Measurements from ENCODE around the gene EFNA5.

EFNA5 gene

DNA sequence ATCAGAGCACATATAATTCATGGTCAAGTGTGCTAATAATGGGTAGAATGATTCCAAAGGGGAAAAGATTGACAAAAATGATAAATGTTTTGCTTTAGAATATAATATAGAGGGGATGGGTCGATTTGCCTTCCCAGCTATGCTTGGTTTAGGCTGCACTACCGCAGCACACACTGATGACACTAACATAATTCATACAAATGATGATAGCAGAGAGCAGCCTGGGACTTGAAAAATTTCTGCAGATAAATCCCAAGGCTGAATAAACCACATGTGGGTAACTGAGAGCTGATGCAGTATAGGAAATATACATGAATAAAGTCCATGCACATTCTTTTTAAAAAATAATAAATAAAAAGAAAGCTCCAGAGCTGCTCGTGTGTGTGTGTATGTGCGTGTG lies 54.5 kb downstream of the EFNA5 start:
- no peak for DNase-seq
- TF ChIP-seq GATA1 (IDR thresholded peaks at IDR 0.05; ENCODE audit: low read depth, low read length) = no peak
- no peak for TF ChIP-seq POLR2A (IDR thresholded peaks at IDR 0.05; ENCODE audit: low read length)

DNA sequence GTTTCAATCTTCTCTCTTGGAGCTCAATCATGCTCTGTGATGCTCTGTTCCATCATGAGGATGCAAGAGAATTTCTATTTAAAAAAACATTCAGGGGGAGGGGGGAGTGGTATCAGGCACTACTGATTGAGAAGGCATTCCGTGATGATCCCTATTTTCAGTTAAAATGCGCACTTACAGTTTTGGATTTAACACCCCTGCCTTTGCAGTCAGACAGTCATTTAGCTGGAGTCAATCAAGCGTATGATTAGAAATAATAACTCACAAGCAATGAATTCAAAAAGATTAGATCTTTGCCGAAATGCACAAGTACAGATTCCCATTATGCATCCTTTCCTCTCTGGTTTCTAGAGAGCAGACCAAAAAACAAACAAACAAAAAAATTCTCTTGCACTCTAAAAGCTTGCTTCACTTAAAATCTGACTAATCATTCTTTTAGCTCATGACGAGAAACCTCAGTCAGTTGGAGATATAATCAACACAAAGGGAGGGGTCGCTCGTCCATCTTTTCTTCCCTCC lies 55.4 kb downstream of the EFNA5 start:
- no peak for DNase-seq
- TF ChIP-seq GATA1 (IDR thresholded peaks at IDR 0.05; ENCODE audit: low read depth, low read length) = no peak
- no peak for TF ChIP-seq POLR2A (IDR thresholded peaks at IDR 0.05; ENCODE audit: low read length)

DNA sequence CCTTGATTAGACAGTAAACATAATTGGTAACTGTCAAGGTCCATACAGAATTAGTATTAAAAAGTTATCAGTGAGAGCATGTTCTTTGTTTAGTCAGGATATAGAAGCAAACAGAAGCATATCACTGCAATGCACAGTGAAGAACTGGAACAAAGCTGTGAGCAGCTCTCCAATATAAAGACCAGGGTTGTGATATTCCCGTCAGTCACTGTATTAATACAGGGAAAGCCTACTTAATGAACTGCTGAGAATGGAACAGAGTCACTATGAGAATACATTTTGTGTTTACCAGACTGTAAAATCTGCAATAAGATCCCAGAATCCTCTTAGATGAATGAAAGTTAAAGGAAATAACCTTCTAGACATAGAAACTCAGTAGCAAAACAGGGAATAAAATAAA lies 58.2 kb downstream of the EFNA5 start:
- DNase-seq = no peak
- no peak for TF ChIP-seq POLR2A (IDR thresholded peaks at IDR 0.05; ENCODE audit: low read length)
- TF ChIP-seq GATA1 (IDR thresholded peaks at IDR 0.05; ENCODE audit: low read depth, low read length) = no peak

DNA sequence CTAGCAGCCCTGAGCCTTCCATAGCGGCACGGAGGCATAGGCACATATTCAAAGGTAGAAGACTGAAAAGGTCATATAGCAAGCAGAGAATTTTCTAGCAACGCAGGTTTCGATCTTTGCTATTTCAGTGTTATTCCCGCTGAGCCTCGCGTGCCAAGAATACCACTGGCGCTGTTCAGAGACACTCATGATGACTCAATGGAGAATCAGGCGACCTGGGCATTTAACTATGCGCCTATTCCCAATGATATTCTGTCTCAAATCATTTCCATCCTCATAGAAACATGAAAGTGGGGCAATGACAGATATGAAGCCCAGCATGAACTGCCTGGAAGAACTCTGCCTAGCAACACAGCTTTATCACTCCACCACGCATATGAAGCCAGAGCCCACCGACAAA lies 59.9 kb downstream of the EFNA5 start:
- TF ChIP-seq GATA1 (IDR thresholded peaks at IDR 0.05; ENCODE audit: low read depth, low read length) (no peak), POLR2A (IDR thresholded peaks at IDR 0.05; ENCODE audit: low read length) (no peak)
- DNase-seq = no peak

DNA sequence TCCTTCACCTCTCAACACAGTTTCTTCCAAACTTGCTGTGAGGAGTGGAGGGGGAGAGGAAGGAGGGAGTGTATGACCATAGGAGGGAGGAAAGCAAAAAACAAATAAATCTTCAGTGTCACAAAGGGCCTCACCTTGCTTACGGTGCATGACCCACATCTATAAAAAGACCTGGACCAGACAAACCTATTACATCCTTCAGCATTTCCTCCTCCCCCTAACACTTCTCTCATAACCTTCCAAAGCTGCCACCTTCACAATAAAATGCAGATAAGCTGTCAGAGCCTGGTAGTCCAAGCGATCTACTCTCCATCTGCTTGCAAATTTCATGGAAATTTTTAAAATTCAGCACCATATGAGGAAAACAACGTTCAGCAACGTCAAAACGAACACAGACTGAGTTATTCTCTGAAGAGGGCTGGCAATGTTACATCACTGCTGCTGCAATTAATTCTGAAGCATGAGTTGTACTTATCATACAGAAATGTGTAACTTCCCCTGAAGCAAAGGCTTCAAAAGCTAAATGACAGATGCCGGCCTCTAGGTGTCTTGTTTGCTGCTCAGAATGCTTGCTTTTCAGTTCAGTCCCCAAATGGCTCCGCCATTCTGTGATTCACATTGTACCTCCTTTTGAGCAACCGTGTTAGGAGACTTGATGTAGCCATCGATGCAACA lies 62.9 kb downstream of the EFNA5 start:
- DNase-seq = no peak
- no peak for TF ChIP-seq POLR2A (IDR thresholded peaks at IDR 0.05; ENCODE audit: low read length)
- TF ChIP-seq GATA1 (IDR thresholded peaks at IDR 0.05; ENCODE audit: low read depth, low read length) = no peak

DNA sequence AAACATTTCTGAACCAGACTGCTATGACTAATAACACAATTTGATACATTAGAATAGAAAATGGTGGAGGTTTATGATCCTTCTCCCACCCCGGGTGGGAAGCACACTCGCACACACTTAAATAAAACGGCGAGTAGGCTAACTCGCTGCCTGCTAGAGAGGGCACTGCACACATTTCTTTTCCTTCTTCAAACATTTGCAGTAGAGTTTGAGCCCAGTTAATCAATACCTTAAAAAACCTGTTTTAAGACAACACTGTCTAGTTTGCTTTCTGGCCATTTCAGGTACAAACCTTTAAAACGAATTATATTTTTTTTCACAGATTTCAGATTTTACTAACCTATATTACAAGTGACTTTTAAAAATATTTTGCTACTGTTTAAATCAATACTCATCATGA lies 63.5 kb downstream of the EFNA5 start:
- TF ChIP-seq GATA1 (IDR thresholded peaks at IDR 0.05; ENCODE audit: low read depth, low read length) = no peak
- no peak for TF ChIP-seq POLR2A (IDR thresholded peaks at IDR 0.05; ENCODE audit: low read length)
- no peak for DNase-seq

DNA sequence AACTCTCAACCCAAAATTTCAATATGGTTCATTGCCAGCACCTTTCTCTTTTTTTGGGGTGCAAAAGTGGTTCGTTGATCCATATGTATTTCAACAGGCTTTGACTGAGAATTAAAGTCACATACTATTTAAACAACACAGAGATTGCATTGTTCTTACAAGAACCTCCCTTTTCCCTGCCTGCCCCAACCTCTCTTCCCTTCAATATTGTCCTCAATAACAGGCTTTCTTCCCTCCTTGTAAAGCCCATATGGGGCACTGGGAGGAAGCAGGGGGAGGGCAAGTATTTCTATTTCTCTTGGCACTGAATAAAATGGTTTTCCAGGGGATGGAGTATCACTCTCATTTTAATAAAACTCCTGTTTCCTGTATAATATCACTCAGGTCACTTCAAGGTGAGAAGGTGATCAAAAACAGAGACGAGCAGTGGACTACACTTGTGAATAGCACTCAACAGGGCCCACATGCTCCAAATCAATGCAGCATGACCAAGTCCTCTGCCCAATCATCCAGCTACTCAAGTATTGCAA lies 65.1 kb downstream of the EFNA5 start:
- TF ChIP-seq GATA1 (IDR thresholded peaks at IDR 0.05; ENCODE audit: low read depth, low read length) = no peak
- no peak for TF ChIP-seq POLR2A (IDR thresholded peaks at IDR 0.05; ENCODE audit: low read length)
- no peak for DNase-seq

DNA sequence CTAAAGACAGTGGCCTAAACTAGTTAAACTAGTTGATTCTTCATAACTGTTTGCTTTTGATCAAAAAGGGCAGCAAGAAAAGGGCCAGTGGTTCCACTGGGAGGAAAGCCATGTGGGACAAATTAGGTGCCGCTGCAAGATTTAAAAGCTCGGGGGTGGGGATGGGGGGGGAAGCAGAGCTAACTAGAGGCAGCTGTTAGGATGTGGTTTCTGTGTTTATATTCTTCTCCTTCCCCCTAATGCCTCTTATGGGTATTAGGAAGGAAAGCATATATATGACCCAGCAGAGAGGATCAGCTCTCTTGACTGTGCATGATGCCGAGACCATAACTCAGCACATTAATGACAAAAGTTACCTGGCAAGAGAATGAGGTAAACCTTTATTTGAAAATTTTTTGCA lies 65.7 kb downstream of the EFNA5 start:
- no peak for TF ChIP-seq POLR2A (IDR thresholded peaks at IDR 0.05; ENCODE audit: low read length)
- no peak for TF ChIP-seq GATA1 (IDR thresholded peaks at IDR 0.05; ENCODE audit: low read depth, low read length)
- DNase-seq = no peak

DNA sequence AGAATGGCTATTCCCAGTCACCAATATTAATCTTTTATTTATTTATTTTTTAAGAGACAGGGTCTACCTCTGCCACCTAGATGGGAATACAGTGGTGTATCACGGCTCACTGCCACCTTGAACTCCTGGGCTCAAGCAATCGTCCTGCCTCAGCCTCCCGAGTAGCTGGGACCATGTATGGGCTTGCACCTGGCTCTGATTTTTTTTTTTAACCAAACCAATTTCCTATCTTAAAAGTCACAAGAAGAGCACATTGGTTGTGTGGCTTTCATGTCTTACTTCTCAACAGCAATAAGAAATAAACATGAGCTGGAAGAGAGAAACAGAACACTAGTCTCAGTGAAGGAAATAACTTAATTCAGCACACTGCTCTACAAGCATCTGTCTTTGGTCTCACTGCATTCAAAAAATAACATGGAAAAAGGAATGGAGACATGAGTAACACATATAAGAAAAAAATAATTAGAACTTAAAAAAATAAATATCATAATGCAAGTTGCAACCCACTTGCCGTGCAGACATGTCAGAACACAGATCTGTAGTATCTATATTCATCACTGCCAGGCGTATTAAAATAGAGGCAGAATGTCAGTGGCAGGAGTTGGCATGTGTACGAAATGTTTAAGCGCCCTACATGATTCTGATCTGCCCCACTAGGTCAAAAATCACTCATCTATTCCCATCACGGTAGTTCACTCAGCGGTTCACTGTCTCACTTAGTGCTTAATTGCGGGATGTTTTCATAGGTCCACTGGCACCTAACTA lies 66.4 kb downstream of the EFNA5 start:
- TF ChIP-seq GATA1 (IDR thresholded peaks at IDR 0.05; ENCODE audit: low read depth, low read length) (no peak), POLR2A (IDR thresholded peaks at IDR 0.05; ENCODE audit: low read length) (no peak)
- no peak for DNase-seq

DNA sequence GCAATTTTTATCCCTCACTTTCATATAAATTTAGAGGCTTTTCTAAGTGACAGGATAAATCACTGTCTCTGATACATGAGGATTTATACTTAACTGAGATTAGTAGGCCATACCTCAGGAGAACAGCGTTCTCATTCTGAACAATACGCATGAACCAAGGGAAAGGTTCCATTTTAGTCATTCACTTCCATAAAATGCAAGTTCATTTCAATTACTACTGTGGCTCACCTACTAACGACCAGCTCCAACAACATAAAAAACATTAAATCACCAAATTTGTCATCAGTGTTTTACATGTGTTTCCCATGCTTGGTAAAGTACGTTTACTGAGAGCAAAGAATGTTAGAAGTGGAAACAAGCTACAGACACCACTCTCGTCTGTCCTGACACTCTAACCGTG lies 67.4 kb downstream of the EFNA5 start:
- TF ChIP-seq GATA1 (IDR thresholded peaks at IDR 0.05; ENCODE audit: low read depth, low read length) (no peak), POLR2A (IDR thresholded peaks at IDR 0.05; ENCODE audit: low read length) (no peak)
- no peak for DNase-seq

DNA sequence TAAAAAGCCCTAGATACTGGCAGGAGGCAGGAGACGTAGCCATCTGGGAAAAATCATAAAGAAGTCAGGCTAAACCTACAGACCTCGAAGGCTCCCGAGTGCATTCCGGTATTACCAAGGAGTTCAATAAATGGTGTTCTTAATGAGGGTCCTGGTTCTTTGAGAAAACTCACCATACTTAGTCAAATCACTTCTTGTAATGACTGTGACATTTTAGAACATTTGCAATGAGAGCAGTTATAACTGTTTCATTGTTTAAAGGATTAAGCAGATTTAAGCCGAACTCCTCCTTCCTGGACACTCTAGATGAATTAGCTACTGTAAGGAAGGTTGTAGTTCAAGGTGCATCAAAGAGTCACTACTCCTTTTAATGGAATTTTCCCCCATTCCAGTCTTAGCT lies 67.8 kb downstream of the EFNA5 start:
- DNase-seq = no peak
- no peak for TF ChIP-seq POLR2A (IDR thresholded peaks at IDR 0.05; ENCODE audit: low read length)
- TF ChIP-seq GATA1 (IDR thresholded peaks at IDR 0.05; ENCODE audit: low read depth, low read length) = no peak

DNA sequence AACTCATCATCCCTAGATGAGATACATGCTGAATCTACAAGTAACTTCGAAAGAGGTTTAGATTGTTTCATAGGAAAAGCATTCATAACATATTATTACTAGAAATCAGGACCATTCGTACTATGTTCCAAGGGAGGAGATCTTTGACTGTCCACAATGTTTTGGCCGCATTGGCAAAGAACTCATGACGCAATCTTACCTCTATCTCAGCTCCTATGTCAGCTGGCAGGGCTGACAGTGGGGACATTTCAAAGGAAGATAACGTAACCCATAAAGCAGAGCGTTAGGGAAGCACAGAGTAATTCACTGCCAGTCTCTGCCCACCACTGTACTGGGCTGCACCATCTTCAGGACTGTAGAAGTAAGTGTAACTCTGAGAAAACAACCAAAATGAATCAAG lies 69.7 kb downstream of the EFNA5 start:
- TF ChIP-seq GATA1 (IDR thresholded peaks at IDR 0.05; ENCODE audit: low read depth, low read length) = no peak
- no peak for TF ChIP-seq POLR2A (IDR thresholded peaks at IDR 0.05; ENCODE audit: low read length)
- DNase-seq = no peak

DNA sequence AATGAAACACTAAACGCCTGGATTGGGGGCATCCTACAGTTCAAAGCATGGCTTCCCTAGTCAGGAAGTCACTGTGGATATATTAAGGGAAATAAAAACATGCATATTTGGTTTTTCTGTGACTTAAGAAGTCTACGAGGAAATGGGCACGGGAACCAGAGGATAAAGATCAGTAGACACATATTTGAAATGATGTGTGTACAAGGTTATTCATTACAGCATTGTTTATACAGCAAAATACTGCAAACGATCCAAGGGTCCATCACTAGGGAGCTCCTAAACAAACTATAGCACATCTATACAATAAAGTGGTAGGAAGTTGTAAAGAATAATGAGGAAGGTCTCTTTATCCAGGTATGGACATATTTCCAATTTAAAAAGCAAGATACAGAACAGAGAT lies 71.8 kb downstream of the EFNA5 start:
- no peak for TF ChIP-seq GATA1 (IDR thresholded peaks at IDR 0.05; ENCODE audit: low read depth, low read length)
- no peak for TF ChIP-seq POLR2A (IDR thresholded peaks at IDR 0.05; ENCODE audit: low read length)

DNA sequence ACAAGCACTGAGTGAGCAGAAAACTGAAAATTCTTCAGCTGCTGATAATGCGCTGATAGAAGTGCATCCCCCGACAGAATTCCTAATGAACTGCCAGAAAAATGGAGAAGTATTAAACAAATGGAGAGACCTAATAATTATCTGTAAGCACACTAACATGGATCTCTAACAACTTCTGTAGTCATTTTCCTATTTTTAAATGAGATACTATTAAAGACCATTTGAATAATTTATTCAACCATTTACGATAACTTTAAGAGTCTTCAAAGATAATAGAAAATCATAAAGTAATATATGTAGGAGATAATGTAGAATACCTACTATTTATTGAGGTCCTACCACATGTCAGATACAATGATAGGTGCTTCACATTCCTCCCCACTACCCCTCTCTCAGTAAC lies 72.9 kb downstream of the EFNA5 start:
- TF ChIP-seq GATA1 (IDR thresholded peaks at IDR 0.05; ENCODE audit: low read depth, low read length) = no peak
- TF ChIP-seq POLR2A (IDR thresholded peaks at IDR 0.05; ENCODE audit: low read length) = no peak
- no peak for DNase-seq

More for the DNA sequence above, 71.8 kb downstream of the EFNA5 start:
- DNase-seq = no peak

DNA sequence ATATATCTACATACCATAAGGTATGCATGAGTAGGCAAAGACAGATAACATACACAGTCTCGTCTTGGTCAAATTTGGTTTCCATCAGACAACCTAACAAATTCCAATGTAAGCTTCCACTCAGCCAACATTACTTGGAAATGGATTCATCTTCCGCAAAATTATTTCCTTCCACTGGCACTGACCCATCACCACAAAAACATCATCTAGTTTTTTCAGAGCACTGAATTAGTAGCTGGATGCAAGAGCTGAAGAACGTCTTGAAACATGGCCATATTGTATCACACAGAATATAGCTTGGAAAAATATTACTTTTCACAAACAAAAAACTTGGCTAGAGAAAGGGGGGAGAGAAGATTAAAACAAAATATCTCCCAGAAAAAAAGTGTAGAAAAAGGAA lies 73.5 kb downstream of the EFNA5 start:
- TF ChIP-seq POLR2A (IDR thresholded peaks at IDR 0.05; ENCODE audit: low read length) (no peak), GATA1 (IDR thresholded peaks at IDR 0.05; ENCODE audit: low read depth, low read length) (no peak)
- DNase-seq = no peak

Measured in erythroblast (primary cell).